Cardiac fibroblast (primary cell): Measurements from ENCODE around the gene SUGT1.

ENCODE experiments used
- DNase-seq, 2 donors: peaks; one replicate each; pipeline versions ENCODE4 v3.0.0 to v3.0.0-alpha.2; 2010; ENCODE audit warnings: low read depth in 2 of 2
- H3K4me3 ChIP-seq, 2 donors: replicated peaks in 1 of 2; 1 replicate in 1 of 2; 2 replicates in 1 of 2; pipeline ENCODE4 v1.5.1; 2011; ENCODE audit warnings: low read depth in 2 of 2, low read length in 2 of 2, mild to moderate bottlenecking in 2 of 2, moderate library complexity in 1 of 2
- CTCF ChIP-seq: IDR thresholded peaks from one replicate; pipeline ENCODE4 v1.5.1; 2011; ENCODE audit warnings: low read depth, mild to moderate bottlenecking, low read length, inconsistent platforms

Gene SUGT1

DNA sequence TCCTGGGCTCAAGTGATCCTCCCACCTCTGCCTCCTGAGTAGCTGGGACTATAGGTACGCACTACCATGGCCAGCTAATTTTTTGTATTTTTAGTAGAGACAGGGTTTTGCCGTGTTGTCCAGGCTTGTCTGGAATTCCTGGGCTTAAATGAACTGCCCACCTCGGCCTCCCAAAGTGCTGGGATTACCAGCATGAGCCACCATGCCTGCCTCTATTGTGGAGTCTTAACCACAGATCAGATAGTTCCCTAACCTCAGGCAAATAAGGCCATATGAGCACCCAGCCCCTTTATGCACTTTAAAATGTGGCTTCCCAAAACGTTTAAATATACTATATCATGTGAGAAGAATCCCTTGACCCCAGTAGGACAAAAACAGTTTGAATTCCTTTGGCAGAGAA is 70.5 kb downstream of the SUGT1 start:
- no peak for DNase-seq
- TF ChIP-seq CTCF = no peak
- no peak overlapping the region for H3K4me3 ChIP-seq

GRCh38 chr13:52725302-52725701 is 72.7 kb downstream of the SUGT1 start:
- TF ChIP-seq CTCF = no peak
- DNase-seq = no peak
- no peak overlapping the region for H3K4me3 ChIP-seq

DNA sequence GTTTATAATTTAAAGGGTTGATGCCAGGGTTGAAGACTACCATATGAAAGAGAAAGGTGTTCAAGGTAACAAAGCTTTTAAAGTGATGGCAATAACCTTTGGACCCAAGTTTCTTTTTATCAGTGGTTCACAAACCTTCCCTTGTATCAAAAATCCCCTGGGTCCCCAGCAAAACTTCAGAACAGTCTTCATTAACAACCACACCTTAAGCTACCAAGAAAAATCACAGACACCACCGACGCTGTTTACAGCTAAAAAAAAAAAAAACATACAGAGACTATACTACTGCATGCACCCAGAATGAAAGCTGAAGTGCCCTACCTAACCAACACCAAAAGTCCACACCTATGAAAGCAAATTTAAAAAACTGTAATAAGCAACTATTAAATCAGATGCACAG is 73.6 kb downstream of the SUGT1 start:
- TF ChIP-seq CTCF = no peak
- no peak overlapping the region for H3K4me3 ChIP-seq
- DNase-seq = no peak

DNA sequence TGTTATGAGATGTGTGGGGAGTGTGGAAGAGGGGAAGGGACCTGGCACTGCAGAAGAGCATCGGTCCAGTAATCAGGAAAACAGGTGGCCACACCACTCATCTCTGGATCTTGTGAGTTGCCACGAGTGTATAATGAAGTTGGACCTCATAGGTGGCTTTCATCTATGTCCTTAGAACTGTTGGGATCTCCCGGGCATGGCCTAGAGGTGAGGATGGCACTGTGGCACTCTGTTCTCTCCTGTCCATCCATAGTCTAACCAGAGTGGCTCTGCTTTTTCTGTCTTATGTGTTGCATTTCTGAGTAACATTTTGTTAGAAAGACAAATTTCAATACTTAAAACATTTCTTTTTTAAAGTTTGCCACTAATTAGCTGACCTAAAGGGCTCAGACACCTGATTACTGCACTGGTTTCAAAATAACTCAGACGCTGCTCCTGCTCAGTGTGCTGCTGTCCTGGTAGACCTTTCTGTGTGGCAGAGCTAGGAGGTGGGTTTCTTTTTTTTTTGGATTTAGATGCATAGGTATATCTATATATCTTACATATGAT is 81.5 kb downstream of the SUGT1 start:
- TF ChIP-seq CTCF = no peak
- DNase-seq = no peak
- H3K4me3 ChIP-seq = no peak overlapping the region

DNA sequence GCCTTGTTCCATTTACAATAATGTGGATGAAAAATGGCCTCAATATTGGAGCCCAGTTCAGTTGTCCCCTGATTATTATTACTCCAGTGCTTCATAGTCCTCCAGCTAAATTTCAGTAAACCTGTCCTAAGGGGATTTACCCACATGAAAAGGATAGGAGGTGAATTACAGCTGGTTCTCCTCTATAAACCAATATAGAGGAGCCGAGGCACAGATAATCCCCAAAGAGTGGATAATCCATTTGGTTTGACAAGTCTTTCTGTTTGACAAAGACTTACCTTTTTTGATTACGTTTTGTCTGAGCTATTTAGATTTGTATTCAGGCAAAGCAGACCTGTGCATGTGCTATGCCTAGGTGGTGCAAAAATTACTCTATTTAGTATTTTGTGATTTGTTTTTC is 84.3 kb downstream of the SUGT1 start:
- DNase-seq = no peak
- TF ChIP-seq CTCF = no peak
- no peak overlapping the region for H3K4me3 ChIP-seq

DNA sequence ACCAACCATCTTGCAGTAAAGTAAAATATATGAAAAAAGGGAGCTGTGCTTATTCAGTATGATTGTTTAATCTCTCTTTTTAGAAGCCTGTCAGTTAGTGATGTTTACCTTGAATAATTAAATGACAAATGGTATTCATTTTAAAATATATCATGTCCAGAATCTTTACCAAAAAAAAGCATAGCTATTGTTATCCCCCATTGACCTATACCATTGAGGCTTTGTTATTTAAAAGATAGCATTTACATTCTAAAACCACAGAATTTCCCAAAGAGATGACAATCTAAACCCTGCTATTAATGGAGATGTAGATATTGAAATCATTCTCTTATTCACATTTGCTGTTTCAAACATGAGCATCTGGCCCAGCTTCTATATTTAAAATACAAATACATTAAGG is 84.8 kb downstream of the SUGT1 start:
- DNase-seq = no peak
- H3K4me3 ChIP-seq = no peak overlapping the region
- TF ChIP-seq CTCF = no peak

GRCh38 chr13:52737965-52738364 is 85.3 kb downstream of the SUGT1 start:
- TF ChIP-seq CTCF = no peak
- DNase-seq = peak in 1 of 2 donors; percentile 3
- no peak overlapping the region for H3K4me3 ChIP-seq
